GM18505 (cell line): ENCODE measurements around the gene PRKAR2B.
"Not testable (repeated sequence)": the region's sequence is repeated elsewhere in the genome, so short reads cannot be mapped to it uniquely, and the experiment has no call there.

Experiments
- ATAC-seq: cut with Tn5 transposase; IDR thresholded peaks from one replicate; pipeline ENCODE4 v1.9.1; 2021; ENCODE audit not compliant: unreplicated experiment
- POLR2A ChIP-seq: IDR thresholded peaks from 4 replicates; pipeline ENCODE4 v1.6.1; 2011; ENCODE audit warnings: borderline replicate concordance; ENCODE audit not compliant: insufficient read depth, insufficient read length; ENCODE audit errors: extremely low read depth

PRKAR2B gene

GRCh38 chr7:107138696-107139420, 94.4 kb downstream of the PRKAR2B start:
- ATAC-seq: no peak
- TF ChIP-seq POLR2A: no peak

GRCh38 chr7:107143875-107144274, 99.4 kb downstream of the PRKAR2B start:
- ATAC-seq: not testable (repeated sequence)

- no peak for TF ChIP-seq POLR2A
- no peak for ATAC-seq
Observed at GRCh38 chr7:107145067-107145838, 100.7 kb downstream of the PRKAR2B start.

- no peak for ATAC-seq
- no peak for TF ChIP-seq POLR2A
Observed at GRCh38 chr7:107147464-107148393, 103.2 kb downstream of the PRKAR2B start.

- no peak for ATAC-seq
- no peak for TF ChIP-seq POLR2A
Observed at GRCh38 chr7:107148721-107149120, 104.2 kb downstream of the PRKAR2B start.

- no peak for TF ChIP-seq POLR2A
- ATAC-seq: no peak
Observed at GRCh38 chr7:107149863-107150262, 105.4 kb downstream of the PRKAR2B start.

GRCh38 chr7:107150375-107151073, 106.0 kb downstream of the PRKAR2B start:
- ATAC-seq: no peak
- TF ChIP-seq POLR2A: no peak

- TF ChIP-seq POLR2A: no peak
- no peak for ATAC-seq
Observed at GRCh38 chr7:107151538-107151937, 107.0 kb downstream of the PRKAR2B start.

GRCh38 chr7:107152011-107152410, 107.5 kb downstream of the PRKAR2B start:
- ATAC-seq: no peak

GRCh38 chr7:107154826-107155225, 110.3 kb downstream of the PRKAR2B start:
- ATAC-seq: no peak
- no peak for TF ChIP-seq POLR2A

More at GRCh38 chr7:107152011-107152410, 107.5 kb downstream of the PRKAR2B start:
- no peak for TF ChIP-seq POLR2A

- not testable (repeated sequence) for ATAC-seq
Observed at GRCh38 chr7:107155726-107156125, 111.2 kb downstream of the PRKAR2B start.

- ATAC-seq: no peak
- no peak for TF ChIP-seq POLR2A
Observed at GRCh38 chr7:107157091-107157490, 112.6 kb downstream of the PRKAR2B start.

- no peak for TF ChIP-seq POLR2A
- no peak for ATAC-seq
Observed at GRCh38 chr7:107158028-107158427, 113.5 kb downstream of the PRKAR2B start.

- TF ChIP-seq POLR2A: no peak
- no peak for ATAC-seq
Observed at GRCh38 chr7:107160389-107160788, 115.9 kb downstream of the PRKAR2B start.
